Esophagus squamous epithelium (tissue), 4 donors: Measurements from ENCODE around the gene ADAM23.

ENCODE experiments used
- POLR2A ChIP-seq, 4 donors: fragments of 450-650 bp; IDR thresholded peaks; one replicate each; pipeline ENCODE4 v1.6.1; 2017; ENCODE audit warnings: antibody characterized with exemption in 4 of 4, mild to moderate bottlenecking in 4 of 4, moderate library complexity in 3 of 4
- TF ChIP-seq, protein P1 (sequence below), 6 experiments: fragments of 450-650 bp in 4 of 6; fragments of 200-600 bp in 2 of 6; sonication (generic) in 2 of 6; IDR thresholded peaks; one replicate each; pipeline ENCODE4 v1.5.1; 2016 to 2019; ENCODE audit warnings: antibody characterized with exemption in 6 of 6, mild to moderate bottlenecking in 4 of 6, moderate library complexity in 4 of 6

GRCh38 chr2:206462240-206462854 lies 19.0 kb downstream of the ADAM23 start:
- TF ChIP-seq, protein P1, sequence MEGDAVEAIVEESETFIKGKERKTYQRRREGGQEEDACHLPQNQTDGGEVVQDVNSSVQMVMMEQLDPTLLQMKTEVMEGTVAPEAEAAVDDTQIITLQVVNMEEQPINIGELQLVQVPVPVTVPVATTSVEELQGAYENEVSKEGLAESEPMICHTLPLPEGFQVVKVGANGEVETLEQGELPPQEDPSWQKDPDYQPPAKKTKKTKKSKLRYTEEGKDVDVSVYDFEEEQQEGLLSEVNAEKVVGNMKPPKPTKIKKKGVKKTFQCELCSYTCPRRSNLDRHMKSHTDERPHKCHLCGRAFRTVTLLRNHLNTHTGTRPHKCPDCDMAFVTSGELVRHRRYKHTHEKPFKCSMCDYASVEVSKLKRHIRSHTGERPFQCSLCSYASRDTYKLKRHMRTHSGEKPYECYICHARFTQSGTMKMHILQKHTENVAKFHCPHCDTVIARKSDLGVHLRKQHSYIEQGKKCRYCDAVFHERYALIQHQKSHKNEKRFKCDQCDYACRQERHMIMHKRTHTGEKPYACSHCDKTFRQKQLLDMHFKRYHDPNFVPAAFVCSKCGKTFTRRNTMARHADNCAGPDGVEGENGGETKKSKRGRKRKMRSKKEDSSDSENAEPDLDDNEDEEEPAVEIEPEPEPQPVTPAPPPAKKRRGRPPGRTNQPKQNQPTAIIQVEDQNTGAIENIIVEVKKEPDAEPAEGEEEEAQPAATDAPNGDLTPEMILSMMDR (IDR thresholded peaks at IDR 0.05): no peak
- TF ChIP-seq POLR2A (IDR thresholded peaks at IDR 0.05): no peak
